DMS53 treated with DMSO at 0.1 percent for 48 hours (cell line): ENCODE results near the gene ZNF789.

ENCODE experiments used
- DNase-seq: peaks from one replicate; lab custom pipeline; 2025; ENCODE audit not compliant: unreplicated experiment; lab: John Stamatoyannopoulos, UW

ZNF789 gene

DNA sequence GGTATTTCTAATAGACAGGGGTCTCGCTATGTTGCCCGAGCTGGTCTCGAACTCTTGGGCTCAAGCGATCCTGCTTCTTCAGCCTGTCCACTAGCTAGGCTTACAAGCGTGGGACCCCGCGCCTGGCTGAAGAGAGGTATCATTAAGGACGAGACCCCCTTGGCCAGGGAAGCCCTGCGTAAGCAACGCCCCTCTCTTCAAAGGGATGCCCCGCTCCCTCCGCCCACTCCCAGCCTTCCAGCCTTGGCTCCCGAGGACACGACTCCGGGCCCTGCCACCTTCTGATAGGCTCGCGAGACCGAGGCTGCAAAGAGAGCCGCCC is 31.6 kb downstream of the ZNF789 start:
- DNase-seq = no peak

GRCh38 chr7:99504603-99505323 is 32.1 kb downstream of the ZNF789 start, which contains the start of gene ZKSCAN5:
ZKSCAN5 (plus strand) TSS chr7:99504662; CDS start chr7:99506045, 1,383 bp downstream.
- DNase-seq = peak; percentile 98

GRCh38 chr7:99505324-99505662 is 32.6 kb downstream of the ZNF789 start:
- DNase-seq = no peak

- DNase-seq = no peak
These were observed 41.4 kb downstream of the ZNF789 start for GRCh38 chr7:99514050-99514449.

- no peak for DNase-seq
These were observed 48.7 kb downstream of the ZNF789 start for GRCh38 chr7:99521399-99521798.

GRCh38 chr7:99525713-99526440 is 53.2 kb downstream of the ZNF789 start:
- DNase-seq = peak; percentile 4

GRCh38 chr7:99531354-99531765 is 58.7 kb downstream of the ZNF789 start:
- no peak for DNase-seq

GRCh38 chr7:99535667-99536066 is 63.0 kb downstream of the ZNF789 start:
- DNase-seq = no peak
